NK-92 treated with Interleukin-12 subunit alpha and Interleukin-12 subunit beta, amount 100 ng/mL, for 24 hours (cell line): ENCODE measurements around the gene ADD2.

Experiments
- DNase-seq: peaks from one replicate; lab custom pipeline; 2025; lab: John Stamatoyannopoulos, UW

The ADD2 gene

GRCh38 chr2:70723286-70723885 is 44.6 kb downstream of the ADD2 start:
- no peak for DNase-seq

GRCh38 chr2:70720124-70720523 is 47.9 kb downstream of the ADD2 start:
- DNase-seq = no peak

- DNase-seq = no peak
Observed at GRCh38 chr2:70719231-70719630, 48.8 kb downstream of the ADD2 start.

GRCh38 chr2:70718736-70719135 is 49.3 kb downstream of the ADD2 start:
- DNase-seq = no peak

GRCh38 chr2:70718241-70718640 is 49.8 kb downstream of the ADD2 start:
- DNase-seq = no peak

GRCh38 chr2:70717431-70718038 is 50.5 kb downstream of the ADD2 start:
- DNase-seq = no peak

GRCh38 chr2:70716951-70717350 is 51.0 kb downstream of the ADD2 start:
- DNase-seq = no peak

GRCh38 chr2:70716131-70716743 is 51.8 kb downstream of the ADD2 start:
- no peak for DNase-seq

GRCh38 chr2:70715071-70715985 is 52.7 kb downstream of the ADD2 start:
- DNase-seq = no peak

GRCh38 chr2:70714141-70714905 is 53.7 kb downstream of the ADD2 start:
- no peak for DNase-seq

GRCh38 chr2:70712916-70713315 is 55.1 kb downstream of the ADD2 start:
- DNase-seq = no peak

GRCh38 chr2:70711191-70711590 is 56.8 kb downstream of the ADD2 start:
- DNase-seq = no peak

- DNase-seq = no peak
Observed at GRCh38 chr2:70710038-70710690, 57.8 kb downstream of the ADD2 start.

GRCh38 chr2:70709275-70710037 is 58.5 kb downstream of the ADD2 start:
- no peak for DNase-seq

GRCh38 chr2:70708376-70709199 is 59.4 kb downstream of the ADD2 start:
- DNase-seq = no peak

GRCh38 chr2:70707706-70708105 is 60.3 kb downstream of the ADD2 start:
- no peak for DNase-seq

- no peak for DNase-seq
Observed at GRCh38 chr2:70706026-70706795, 61.8 kb downstream of the ADD2 start.

- no peak for DNase-seq
Observed at GRCh38 chr2:70705160-70705850, 62.7 kb downstream of the ADD2 start.
